ENCODE data around the gene ZMYM3.

Gene ZMYM3

DNA sequence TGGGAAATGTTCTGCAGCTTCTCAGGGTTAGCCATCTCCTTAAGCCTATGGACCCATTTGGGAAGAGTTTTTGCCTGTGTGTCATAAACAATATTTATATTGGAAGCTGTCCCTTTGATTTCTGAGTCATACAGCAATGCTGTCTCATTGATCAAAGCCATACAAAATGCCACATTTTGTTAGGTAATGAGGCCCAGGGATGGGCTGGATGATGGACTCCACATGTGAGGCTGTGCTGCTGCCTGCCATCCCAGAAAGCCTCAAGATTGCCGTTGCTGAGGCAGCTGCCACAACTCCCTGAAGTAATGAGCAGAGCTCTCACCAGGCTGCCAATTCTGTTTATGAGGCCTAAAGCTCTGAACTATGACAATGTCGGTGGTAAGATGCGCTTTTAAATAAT, 43.1 kb downstream of the ZMYM3 start:
- Mint-ChIP-seq H3K9me3 (no peaks in the 10 kb centered on the region), H3K27me3 (no peaks in the 10 kb centered on the region), H3K4me1 (no peaks in the 10 kb centered on the region), H3K36me3 (ENCODE audit: low read depth) (no peaks in the 10 kb centered on the region), H3K27ac (no peak overlapping the region), H3K4me3 (no peak overlapping the region)
- DNase-seq = no peak
- ATAC-seq = no peak

DNA sequence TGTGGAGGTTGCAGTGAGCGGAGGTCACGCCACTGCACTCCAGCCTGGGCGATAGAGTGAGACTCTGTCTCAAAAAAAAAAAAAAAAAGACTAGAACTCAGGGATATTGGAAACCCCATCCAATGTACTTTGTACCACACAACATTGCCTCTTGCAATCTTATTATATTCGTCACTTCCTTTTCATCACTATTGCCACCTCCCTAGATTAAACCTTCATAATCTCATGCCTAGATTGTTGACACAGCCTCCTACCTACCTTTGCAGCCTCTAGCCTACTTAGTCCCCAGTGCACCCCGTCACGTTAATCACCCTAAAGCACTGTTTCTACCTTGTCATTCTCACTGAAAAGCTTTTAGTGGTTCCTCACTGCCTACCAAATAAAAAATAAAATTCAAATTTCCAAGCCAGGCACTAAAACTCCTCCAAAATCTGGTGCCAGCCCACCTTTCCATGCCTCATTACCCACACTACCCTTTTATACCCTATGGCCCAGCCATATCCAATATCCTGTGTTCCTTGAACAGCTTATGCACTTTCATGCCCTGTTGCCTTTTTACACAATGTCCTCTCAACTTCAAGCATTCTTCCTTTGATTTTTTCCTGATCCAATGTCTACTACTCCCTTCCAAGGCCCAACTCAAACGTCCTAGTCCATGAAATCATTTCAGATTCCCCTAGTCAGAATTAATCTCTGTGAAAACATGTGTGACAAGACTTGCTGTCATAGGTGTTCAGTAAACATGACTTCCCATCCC, 54.5 kb downstream of the ZMYM3 start:
- Mint-ChIP-seq H3K36me3 (ENCODE audit: low read depth) (peaks cover 1% of the 10 kb centered on the region), H3K4me3 (no peak overlapping the region), H3K4me1 (peaks cover 23% of the 10 kb centered on the region), H3K27ac (no peak overlapping the region), H3K27me3 (no peaks in the 10 kb centered on the region), H3K9me3 (no peaks in the 10 kb centered on the region)
- no peak for DNase-seq
- no peak for ATAC-seq

DNA sequence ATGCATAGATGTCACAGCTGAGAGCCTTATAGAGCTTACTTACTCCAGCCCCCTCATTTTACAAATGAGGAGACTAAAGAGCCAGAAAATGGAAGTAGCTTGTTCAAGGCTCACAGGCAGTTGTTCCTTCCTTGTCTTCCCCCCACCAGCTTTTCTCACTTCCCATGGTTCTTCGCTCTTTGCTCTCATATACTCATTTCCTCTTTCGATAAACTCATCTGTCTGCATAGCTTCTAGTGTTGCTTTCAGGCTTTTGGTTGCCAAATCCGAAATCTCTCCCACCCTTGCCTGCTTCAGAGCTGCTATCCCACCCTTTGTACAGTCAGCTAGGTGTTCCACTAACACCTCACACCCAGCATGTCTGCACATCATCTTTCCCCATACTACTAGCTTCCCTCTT, 55.9 kb downstream of the ZMYM3 start:
- H3K27ac Mint-ChIP-seq = peak overlapping the region; percentile 98
- H3K4me3 Mint-ChIP-seq = peak overlapping the region; percentile 81
- peaks cover 1% of the 10 kb centered on the region for H3K36me3 Mint-ChIP-seq (ENCODE audit: low read depth)
- no peaks in the 10 kb centered on the region for H3K27me3 Mint-ChIP-seq
- H3K9me3 Mint-ChIP-seq = no peaks in the 10 kb centered on the region
- peaks cover 23% of the 10 kb centered on the region for H3K4me1 Mint-ChIP-seq
- no peak for DNase-seq
- peak; percentile 54 for ATAC-seq

DNA sequence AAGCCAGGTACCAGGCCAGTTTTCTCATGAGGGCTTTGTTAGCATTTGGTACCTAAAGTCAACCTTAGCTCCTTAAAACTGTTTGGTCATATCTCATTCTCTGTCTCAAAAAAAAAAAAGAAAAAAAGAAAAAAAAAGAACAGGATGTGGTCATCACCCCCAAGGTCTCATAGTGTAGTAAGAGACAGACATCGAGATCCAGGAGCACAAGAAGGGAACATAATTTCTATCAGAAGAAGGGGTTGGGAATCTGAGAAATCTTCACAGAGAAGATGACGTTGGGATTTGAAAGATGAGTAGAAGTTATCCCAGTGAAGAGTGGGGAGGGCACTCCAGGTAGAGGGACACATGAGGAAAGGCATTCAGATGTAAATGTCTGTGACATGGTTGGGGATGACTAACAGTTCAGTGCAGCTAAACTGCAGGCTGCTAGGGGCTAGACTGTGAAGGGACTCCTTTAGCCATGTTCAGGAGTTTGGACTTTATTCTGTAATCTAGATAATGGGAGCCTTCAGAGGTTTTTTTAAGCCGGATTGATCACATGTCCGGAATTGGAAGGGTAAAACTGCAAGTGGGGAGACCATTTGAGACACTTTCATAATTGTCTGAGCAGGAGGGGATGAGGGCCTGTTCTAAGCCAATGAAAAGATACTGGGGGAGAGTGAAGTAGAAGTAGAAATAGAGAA, 57.8 kb downstream of the ZMYM3 start:
- Mint-ChIP-seq H3K36me3 (ENCODE audit: low read depth) (peaks cover 1% of the 10 kb centered on the region), H3K4me1 (peaks cover 31% of the 10 kb centered on the region), H3K27ac (peak overlapping the region; percentile 83), H3K4me3 (peak overlapping the region; percentile 81), H3K9me3 (no peaks in the 10 kb centered on the region), H3K27me3 (no peaks in the 10 kb centered on the region)
- DNase-seq (no peak), ATAC-seq (peak; percentile 86)

DNA sequence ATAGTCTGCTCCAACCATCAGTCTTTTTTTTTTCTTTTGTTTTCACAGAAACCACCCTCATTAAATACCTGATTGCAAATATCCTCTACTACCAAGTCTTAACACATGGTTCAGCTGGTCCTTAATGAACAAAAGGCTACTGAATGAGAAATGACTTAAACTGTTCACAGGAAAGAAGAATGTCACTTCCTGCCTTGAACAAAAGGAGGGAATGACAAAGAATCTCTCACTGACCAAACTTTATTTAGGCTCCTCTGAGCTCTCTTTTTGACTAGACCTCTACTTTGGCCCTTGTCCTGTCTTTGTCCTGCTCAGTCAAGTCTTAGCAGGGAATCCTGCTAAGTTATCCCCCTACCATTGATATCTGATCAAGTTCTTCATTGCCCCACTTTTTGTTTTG, 62.7 kb downstream of the ZMYM3 start:
- Mint-ChIP-seq H3K4me1 (peaks cover 26% of the 10 kb centered on the region), H3K27ac (peak overlapping the region; percentile 19), H3K9me3 (no peaks in the 10 kb centered on the region), H3K36me3 (ENCODE audit: low read depth) (peaks cover 2% of the 10 kb centered on the region), H3K27me3 (no peaks in the 10 kb centered on the region), H3K4me3 (no peak overlapping the region)
- ATAC-seq (no peak), DNase-seq (no peak)
